ENCODE data around the gene MBNL3. TPM values are rescaled to one million over a fixed set of nuclear protein-coding genes. Genes with fewer than 3 reads are reported as not detected.

Gene MBNL3
- total RNA-seq, 1 experiment from 2014 or later, result 0.39 TPM

- H3K4me3 ChIP-seq (ENCODE audit: low read depth in 2 of 2, low read length in 2 of 2), result no peak overlapping the region
- H3K27ac ChIP-seq (ENCODE audit: low read length), result no peak overlapping the region
- POLR2A ChIA-PET, result no interaction called here
- ATAC-seq (no peak), DNase-seq (ENCODE audit: low read depth, low spot score) (no peak)
- peaks cover 2% of the 10 kb centered on the region; the same call in 1 of the 2 replicates for H3K27me3 ChIP-seq (ENCODE audit: control insufficient read depth, insufficient read depth, low read length)
- intact Hi-C loops (cut with micrococcal nuclease; ENCODE audit: unreplicated experiment) (no loop called here), in situ Hi-C loops (cut with HindIII; ENCODE audit: low pct_unique_long_range_greater_than_20kb, low sequenced_read_pairs) (no loop called here)
- no peaks in the 10 kb centered on the region for H3K4me1 ChIP-seq (ENCODE audit: control insufficient read depth, insufficient read depth, low read length)
- no TSS peak for BruUV-seq (replicated peaks)
- H3K36me3 ChIP-seq (ENCODE audit: control insufficient read depth, insufficient read depth, low read length), result no peaks in the 10 kb centered on the region
- H3K9me3 ChIP-seq (ENCODE audit: control insufficient read depth, insufficient read depth, low read depth, low read length), result no peaks in the 10 kb centered on the region
- CTCF ChIA-PET, result no interaction called here
- TF ChIP-seq POLR2AphosphoS5 (IDR thresholded peaks at IDR 0.05; ENCODE audit: low read depth, low read length) (no peak), CTCF (IDR thresholded peaks at IDR 0.05) (no peak), SIN3A (IDR thresholded peaks at IDR 0.05; ENCODE audit: borderline replicate concordance, insufficient read depth, low read depth, low read length) (no peak), TCF7L2 (IDR thresholded peaks at IDR 0.05; ENCODE audit: low read depth, low read length) (no peak), REST (IDR thresholded peaks at IDR 0.05; ENCODE audit: insufficient read depth in 1 of 2, low read depth in 2 of 2, low read length in 1 of 2) (no peak)
These were observed 53.6 kb downstream of the MBNL3 start for GRCh38 chrX:132435222-132435621.

GRCh38 chrX:132433551-132433950 is 55.3 kb downstream of the MBNL3 start:
- no TSS peak for BruUV-seq (replicated peaks)
- in situ Hi-C loops (cut with HindIII; ENCODE audit: low pct_unique_long_range_greater_than_20kb, low sequenced_read_pairs), result no loop called here
- H3K27ac ChIP-seq (ENCODE audit: low read length), result no peak overlapping the region
- intact Hi-C loops (cut with micrococcal nuclease; ENCODE audit: unreplicated experiment), result no loop called here
- no peaks in the 10 kb centered on the region for H3K4me1 ChIP-seq (ENCODE audit: control insufficient read depth, insufficient read depth, low read length)
- ChIA-PET CTCF (no interaction called here), POLR2A (no interaction called here)
- H3K4me3 ChIP-seq (ENCODE audit: low read depth in 2 of 2, low read length in 2 of 2), result no peak overlapping the region
- H3K27me3 ChIP-seq (ENCODE audit: control insufficient read depth, insufficient read depth, low read length), result peaks cover 2% of the 10 kb centered on the region; the same call in 1 of the 2 replicates
- ATAC-seq, result no peak
- DNase-seq (ENCODE audit: low read depth, low spot score), result no peak
- no peak for TF ChIP-seq REST (IDR thresholded peaks at IDR 0.05; ENCODE audit: insufficient read depth in 1 of 2, low read depth in 2 of 2, low read length in 1 of 2)
- no peak for TF ChIP-seq TCF7L2 (IDR thresholded peaks at IDR 0.05; ENCODE audit: low read depth, low read length)
- no peak for TF ChIP-seq SIN3A (IDR thresholded peaks at IDR 0.05; ENCODE audit: borderline replicate concordance, insufficient read depth, low read depth, low read length)
- TF ChIP-seq CTCF (IDR thresholded peaks at IDR 0.05), result no peak
- TF ChIP-seq POLR2AphosphoS5 (IDR thresholded peaks at IDR 0.05; ENCODE audit: low read depth, low read length), result no peak
- no peaks in the 10 kb centered on the region for H3K9me3 ChIP-seq (ENCODE audit: control insufficient read depth, insufficient read depth, low read depth, low read length)
- no peaks in the 10 kb centered on the region for H3K36me3 ChIP-seq (ENCODE audit: control insufficient read depth, insufficient read depth, low read length)
